Measurements from ENCODE around the gene PPP2R2D.

GRCh38 chr10:131979336-131979735, 78.5 kb downstream of the PPP2R2D start:
- no peak for TF ChIP-seq POLR2A (IDR thresholded peaks at IDR 0.05)
- TF ChIP-seq CTCF (IDR thresholded peaks at IDR 0.05 in 4 of 5, conservative IDR thresholded peaks at IDR 0.05 in 1 of 5): no peak

Data from gastrocnemius medialis (tissue), 4 donors.